KBM-7 (cell line): ENCODE data around the gene OR13J1.
"Not testable (repeated sequence)": the region's sequence is repeated elsewhere in the genome, so short reads cannot be mapped to it uniquely, and the experiment has no call there.

Experiments used
- DNase-seq: peaks from one replicate; pipeline ENCODE4 v3.0.0-alpha.2; 2015
- in situ Hi-C: fragments of 300-500 bp; cut with MboI; formaldehyde crosslinking; loops from 2 replicates; pipeline ENCODE4 v1.14.3; 2020; ENCODE audit warnings: low sequenced_read_pairs, low pct_unique_long_range_greater_than_20kb, mixed read lengths

The OR13J1 gene

DNA sequence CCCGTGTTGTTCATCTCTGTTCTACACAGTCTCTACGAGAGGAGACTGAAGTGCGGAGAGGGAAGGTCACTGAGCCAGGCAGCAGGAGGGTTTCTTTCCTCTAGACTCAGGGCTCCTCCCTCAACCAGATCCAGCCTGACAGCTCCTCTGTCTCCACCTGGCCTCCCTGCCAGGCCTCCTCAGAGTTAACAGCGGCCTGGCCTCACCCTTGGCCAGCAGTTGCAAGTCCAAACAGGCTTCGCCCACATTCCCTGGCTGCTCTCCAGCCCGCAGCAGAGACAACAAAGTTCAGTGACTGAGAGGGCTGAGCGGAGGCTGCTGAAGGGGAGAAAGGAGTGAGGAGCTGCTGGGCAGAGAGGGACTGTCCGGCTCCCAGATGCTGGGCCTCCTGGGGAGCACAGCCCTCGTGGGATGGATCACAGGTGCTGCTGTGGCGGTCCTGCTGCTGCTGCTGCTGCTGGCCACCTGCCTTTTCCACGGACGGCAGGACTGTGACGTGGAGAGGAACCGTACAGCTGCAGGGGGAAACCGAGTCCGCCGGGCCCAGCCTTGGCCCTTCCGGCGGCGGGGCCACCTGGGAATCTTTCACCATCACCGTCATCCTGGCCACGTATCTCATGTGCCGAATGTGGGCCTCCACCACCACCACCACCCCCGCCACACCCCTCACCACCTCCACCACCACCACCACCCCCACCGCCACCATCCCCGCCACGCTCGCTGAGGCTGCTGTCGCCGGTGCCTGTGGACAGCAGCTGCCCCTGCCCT lies 35.9 kb upstream of the OR13J1 start, which contains the start of gene HRCT1:
Gene HRCT1, plus strand, starts transcription at position 291 of the 768 bp plus-strand sequence. Its CDS starts 86 bp downstream, at position 377.
- DNase-seq, result no peak

DNA sequence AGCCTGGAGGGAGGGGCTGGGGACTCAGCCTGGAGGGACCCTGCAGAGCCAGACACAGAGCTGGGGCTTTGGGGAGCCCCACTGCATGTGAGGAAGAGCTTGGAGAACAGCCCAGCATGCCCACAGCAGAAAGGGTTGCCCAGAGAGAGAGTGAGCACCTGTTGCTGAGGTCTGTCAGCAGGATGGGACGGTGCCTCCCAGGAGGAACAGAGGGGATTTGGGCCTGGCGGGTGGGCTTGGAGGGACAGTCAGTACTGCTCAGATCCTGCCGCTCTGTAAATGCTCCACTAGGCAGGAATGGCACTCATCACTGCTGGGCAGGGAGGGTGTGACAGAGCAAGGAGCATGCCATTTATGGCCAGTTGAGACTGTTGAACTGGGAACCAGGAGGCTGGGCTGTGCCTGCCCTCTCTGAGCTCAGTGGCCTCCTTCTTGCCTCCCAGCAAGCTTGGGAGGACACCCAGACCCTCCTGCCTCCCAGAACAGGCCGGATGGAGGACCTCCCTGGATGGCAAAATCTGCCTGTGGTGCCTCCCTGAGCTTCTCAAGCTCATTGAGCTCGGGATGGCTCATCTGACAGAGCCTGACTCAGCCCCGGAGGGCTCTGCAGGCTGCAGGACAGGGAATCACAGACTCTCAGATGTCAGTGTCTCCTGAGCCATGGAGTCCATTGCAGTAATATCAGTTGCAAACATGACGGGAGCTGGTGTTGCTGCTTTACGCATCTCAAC lies 35.0 kb upstream of the OR13J1 start:
- in situ Hi-C loops, result no loop called here

More for the DNA sequence above, 35.9 kb upstream of the OR13J1 start, which contains the start of gene HRCT1:
- in situ Hi-C loops, result no loop called here

DNA sequence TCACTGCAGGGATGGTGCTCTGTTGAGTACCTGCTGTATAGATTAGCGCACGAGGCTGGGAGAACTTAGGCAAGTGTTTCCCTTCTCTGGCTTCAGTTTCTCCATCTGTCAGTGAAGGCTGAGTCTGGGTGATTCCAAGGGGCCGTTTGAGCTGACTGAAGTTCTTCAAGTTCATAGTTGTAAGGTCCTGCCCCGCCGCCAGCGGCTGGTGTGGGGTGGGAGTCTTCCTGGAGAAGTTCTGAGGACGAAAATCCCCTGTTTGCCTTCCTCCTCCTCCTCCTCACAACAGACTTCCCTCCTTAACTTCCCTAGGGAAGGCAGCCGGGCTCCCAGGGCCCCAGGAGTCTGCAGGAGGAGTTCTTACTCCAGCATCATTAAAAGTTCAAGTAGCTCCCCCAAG lies 34.1 kb upstream of the OR13J1 start:
- DNase-seq, result no peak
- in situ Hi-C loops, result no loop called here

More for the DNA sequence above, 35.0 kb upstream of the OR13J1 start:
- DNase-seq, result no peak

DNA sequence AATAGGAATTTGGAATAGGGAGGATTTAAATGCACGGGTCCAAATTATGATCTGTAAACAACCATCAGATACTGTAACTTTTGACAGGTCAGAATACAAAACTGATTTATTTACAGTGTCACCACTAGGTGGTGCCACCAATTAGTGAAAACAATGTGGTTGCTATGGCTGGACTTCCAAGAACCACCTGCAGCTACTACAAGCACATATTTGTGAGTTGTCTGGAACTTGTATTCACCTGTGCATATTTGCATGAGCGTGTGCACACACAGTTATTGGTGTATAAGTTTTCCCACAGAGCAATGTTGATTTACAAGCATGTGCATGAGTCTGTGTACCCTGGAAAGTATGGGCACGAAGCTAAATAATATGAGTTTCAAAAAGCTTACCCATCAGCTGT lies 32.8 kb upstream of the OR13J1 start:
- in situ Hi-C loops, result no loop called here
- DNase-seq, result peak; percentile 59

DNA sequence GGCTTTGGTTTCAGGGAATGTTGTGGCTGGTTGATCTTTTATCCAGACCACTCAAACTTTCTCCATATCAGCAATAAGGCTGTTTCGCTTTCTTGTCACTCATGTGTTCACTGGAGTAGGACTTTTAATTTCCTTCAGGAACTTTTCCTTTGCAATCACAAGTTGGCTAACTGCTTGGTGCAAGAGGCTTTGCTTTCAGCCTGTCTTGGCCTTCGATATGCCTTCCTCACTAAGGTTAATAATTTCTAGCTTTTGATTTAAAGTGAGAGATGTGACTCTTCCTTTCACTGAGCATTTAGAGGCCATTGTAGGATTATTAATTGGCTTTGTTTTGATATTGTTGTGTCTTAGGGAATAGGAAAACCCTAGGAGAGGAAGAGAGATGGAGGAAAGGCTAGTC lies 28.8 kb upstream of the OR13J1 start:
- in situ Hi-C loops, result no loop called here
- no peak for DNase-seq

DNA sequence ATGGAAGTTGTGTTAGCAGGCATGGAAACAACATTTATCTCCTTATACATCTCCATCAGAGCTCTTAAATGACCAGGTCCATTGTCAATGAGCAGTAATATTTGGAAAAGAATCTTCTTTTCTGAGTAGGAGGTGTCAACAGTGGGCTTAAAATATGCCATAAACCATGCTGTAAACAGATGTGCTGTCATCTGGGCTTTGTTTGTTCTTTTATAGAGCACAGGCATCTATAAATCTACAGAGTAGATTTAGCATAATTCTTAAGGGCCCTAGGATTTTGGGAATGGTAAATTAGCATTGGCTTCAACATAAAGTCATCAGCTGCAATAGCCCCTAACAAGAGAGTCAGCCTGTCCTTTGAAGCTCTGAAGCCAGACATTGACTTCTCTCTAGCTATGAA lies 28.1 kb upstream of the OR13J1 start:
- DNase-seq, result no peak
- in situ Hi-C loops, result no loop called here

DNA sequence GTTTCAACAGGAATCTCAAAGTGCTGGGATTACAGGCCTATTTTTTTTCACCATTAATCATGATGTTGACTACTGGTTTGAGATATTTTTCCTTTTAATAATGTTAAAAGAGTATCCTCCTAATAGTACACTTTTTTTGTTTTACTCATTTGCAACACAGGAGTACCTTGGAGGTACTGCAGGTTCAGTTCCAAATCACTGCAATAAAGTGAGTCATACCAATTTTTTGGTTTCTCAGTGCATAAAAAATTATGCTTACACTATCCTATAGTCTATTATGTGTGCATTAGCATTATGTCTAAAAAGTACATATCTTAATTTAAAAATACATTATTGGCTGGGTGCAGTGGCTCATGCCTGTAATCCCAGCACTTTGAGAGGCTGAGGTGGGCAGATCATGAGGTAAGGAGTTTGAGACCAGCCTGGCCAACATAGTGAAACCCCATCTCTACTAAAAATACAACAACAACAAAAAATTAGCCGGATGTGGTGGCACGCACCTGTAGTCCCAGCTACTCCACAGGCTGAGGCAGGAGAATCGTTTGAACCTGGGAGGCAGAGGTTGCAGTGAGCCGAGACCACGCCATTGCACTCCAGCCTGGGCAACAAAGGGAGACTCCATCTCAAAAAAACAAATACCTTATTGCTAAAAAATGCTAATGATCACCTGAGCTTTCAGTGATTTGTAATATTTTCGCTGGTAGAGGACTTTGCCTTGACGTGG lies 27.3 kb upstream of the OR13J1 start:
- DNase-seq, in situ Hi-C loops: not testable (repeated sequence)

DNA sequence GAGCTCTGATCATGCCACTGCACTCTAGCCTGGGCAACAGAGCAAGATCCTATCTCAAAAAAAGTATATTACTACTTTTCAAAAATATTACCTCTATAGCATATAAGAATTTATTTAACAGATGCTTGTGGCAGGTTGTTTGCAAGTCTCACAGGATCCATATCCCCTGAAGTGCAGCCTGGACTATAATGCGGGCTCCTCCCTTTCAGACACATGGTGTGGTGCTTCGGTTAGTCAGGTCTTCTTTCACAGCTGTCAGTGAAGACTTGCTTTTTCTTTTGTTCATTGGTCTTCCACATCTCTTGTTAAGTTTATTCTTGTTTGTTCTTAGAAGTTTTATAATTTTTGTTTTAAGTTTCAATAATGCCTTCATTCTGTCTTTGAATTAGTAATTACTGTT lies 26.4 kb upstream of the OR13J1 start:
- no peak for DNase-seq
- in situ Hi-C loops, result no loop called here

DNA sequence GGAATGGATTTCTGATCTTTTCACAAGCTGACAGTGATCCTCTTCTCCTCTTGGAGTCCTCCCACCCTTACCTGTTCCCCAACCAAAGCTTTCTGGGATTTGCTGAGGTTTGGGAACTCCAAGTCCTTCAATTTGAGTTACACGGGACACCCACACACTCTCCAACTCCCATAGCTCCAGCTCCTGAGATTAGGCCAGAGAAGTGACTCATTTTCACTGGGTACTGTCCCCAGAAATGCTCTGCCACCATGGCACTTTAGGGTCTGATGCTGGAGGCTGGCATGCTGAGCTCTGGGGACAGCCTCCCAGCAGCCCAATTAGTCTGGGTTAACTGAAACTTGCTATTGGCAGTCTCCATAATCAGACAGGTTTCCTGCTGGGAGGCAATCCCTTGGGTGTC lies 21.9 kb upstream of the OR13J1 start:
- no peak for DNase-seq
- in situ Hi-C loops, result no loop called here

DNA sequence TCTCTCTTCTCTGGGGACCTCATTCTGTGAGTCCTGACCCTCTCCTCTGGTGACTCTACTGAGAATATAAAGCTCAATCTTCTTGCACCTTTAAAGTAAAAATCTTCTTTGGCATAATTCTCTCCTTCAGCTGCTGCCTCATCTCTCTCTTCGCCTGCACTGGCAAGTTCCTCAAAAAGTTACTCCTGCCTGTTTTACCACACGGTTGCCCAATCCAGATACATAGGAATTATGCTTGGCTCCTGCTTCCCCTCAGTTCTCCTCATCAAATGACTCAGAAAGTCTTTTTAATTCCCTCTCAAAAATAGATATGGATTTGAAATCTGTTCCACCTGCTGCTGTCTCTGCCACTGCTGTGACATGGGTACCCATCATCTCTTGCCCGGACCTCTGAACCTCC lies 21.4 kb upstream of the OR13J1 start:
- in situ Hi-C loops, result no loop called here
- peak; percentile 43 for DNase-seq

DNA sequence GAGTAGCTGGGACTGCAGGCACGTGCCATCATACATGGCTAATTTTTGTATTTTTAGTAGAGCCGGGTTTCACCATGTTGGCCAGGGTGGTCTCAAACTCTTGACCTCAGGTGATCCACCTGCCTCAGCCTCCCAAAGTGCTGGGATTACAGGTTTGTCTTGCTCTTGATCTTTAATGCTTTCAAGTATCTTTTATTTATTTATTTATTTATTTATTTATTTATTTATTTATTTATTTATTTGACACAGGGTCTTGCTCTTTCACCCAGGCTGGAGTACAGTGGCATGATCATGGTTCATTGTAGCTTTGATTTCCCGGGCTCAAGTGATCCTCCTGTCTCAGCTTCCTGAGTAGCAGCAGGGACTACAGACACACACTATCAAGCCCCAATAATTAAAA lies 14.7 kb upstream of the OR13J1 start:
- DNase-seq, in situ Hi-C loops: not testable (repeated sequence)

DNA sequence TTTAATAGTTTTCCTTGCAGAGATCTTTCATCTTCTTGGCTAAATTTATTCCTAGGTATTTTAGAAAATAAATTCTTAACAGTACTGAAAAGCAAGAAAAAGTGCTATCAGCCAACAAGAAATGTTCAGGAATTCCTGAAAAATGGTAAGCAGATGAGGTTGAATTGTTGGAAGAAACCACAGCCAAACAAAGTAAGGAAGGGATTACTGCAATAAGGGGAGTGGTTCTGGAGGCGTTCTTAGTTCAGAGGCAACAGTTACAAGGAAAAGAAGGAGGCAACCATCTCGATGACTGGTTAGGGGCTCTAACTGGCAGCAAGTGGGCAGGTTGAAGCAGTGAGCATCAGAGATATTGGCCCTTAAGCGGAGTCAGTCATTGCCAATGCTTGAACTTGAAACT lies 12.8 kb upstream of the OR13J1 start:
- in situ Hi-C loops, result no loop called here
- DNase-seq, result no peak

DNA sequence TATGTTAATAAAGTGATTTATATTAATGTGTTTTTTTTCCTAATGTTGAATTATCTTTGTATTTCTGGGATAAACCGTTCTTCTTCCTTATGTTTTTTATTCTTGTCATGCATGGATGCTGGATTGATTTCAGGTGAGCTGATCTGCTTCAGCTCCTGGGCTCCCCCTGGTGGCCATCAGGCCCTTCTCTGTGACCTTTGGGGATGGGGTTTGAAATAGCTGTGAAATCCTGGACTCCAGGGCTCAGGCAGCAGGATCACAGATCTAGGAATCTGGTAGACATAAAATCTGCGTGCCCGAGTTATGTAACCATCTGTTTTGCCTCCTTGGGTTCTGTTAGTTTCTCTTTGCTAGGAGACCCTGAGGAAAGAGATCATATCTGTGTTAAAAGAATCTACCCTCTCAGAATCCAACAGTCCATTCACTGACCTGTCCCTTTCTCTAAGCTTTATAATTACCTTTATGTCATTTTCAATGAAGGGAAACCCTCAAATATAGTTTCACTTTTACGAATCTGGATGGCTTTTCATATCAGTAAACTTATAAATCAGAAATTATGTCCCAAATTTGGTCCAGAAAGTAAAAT lies 12.2 kb upstream of the OR13J1 start:
- in situ Hi-C loops, result no loop called here
- peak; percentile 73 for DNase-seq

DNA sequence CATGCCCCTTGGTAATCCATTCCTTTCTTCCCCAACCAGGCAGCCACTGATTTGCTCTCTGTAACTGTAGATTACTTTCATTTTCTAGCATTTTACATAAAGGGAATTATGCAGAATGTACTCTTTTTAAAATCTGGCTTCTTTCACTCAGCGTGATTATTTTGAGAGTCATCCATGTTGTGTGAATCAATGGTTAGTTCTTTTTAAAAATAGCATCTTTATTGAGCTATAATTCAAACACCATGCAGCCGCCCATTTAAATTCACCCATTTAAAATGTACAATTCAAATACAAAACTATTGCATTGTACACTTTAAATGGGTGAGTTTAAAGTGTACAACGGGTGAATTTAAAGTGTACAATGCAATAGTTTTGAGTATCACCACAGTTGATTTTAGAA lies 2.3 kb upstream of the OR13J1 start:
- no peak for DNase-seq
- in situ Hi-C loops, result no loop called here

DNA sequence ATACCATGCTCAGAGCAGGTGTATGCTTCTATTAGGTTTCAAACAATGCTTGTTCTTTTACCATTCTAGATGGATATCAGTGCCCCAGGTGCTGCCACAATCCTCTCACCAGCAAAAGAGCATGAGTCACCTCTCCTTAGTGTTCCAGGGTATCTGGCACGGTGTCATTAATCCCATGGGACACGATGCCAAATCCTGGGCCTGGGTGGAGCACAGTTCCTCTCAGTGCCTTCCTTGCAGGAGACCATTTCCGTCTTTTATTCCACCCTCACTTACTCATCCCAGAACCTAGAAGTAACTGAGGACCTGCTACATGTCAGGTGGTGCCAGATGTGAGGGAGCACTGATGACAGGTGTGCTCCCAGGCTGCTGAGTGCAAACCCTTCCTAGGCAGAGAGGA lies 1.3 kb upstream of the OR13J1 start:
- no peak for DNase-seq
- in situ Hi-C loops, result no loop called here

DNA sequence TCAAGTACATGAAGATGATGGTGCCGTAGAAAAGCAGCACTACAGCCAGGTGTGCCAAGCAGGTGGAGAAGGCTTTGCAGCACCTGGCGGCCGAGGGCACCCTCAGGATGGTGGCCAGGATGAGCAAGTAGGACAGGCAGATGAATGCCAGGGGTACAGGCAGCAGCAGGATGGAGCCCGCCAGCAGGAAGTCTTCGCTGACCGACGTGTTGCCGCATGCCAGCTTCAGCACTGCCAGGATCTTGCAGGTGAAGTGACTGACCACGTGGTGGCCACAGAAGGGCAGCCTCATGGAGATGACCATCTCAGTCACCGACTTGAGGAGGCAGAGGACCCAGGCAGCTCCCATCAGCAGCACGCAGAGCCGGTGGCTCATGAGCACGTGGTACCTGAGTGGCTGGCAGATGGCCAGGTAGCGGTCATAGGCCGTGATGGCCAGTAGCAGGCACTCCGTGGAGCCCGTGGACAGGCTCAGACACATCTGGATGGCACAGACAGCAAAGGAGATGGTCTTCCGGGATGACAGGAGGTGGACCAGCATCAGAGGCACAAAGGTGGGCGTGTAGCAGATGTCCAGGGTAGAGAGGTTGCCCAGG lies 482 bp downstream of the OR13J1 start:
- in situ Hi-C loops, result no loop called here

DNA sequence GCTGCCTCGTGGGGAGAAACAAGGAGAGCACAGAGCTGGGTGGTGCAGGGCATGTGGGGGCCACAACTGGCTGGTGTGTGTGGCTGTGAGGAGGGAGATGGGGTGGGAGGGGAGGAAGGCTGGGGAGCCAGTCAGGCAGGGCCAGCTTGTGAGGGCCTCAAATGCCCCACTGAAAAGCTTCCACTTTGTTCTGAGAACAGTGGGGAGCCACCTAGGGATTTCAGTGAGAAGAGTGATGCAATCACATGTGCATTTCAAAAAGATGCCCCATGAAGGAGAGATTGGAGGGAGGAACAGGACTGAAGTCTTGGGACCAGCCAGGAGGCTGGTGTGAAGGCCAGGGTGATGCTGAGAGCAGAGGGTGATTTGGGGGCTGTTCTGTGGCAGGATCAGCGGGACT lies 1.3 kb downstream of the OR13J1 start:
- no peak for DNase-seq
- in situ Hi-C loops, result no loop called here

More for the DNA sequence above, 482 bp downstream of the OR13J1 start:
- no peak for DNase-seq

DNA sequence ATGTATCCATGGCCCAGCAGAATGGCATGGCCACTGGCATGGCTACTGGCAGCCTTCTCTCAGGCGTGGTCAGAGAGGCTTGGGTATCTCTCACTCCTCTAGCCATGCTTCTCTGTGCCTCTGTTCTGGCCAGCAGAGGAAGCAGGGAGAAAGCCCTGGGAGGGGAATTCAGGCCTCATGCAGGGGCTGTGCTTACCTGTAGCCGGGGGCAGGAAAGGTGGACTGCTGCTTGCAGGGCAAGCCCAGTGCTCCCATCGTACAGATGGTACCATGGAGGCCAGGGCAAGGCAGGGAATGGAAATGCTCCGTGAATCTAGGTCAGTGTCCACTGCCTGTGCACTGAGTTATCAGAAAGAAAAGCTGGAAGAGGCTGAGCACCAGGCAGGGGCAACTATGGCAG lies 2.7 kb downstream of the OR13J1 start:
- in situ Hi-C loops, result no loop called here
- DNase-seq, result no peak

DNA sequence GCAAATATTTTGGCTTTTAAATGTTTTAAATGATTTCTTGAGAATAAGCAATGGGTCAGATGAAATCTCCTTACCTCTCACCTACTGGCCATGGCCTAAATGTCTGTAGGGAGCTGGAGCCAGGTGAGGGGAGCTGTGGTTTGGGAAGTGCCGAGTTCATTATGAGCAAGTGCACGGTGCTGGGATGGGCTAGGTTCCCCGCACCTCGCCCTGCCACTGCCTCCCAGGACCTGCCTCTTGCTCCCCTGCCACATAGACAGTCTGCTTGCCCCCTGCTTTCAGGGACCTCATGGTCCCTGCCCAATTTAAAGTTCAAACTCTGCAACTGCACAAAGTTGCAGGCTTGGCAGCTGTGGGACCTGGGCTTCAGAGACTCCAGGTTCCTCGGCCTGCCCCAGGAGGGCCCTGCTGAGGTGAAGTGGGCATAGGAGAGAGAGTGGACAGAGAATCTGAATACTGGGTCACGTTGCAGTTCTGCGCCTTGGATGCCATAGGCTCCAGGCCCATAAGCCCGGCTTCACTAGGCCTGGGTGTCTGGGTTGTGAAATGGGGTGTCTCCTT lies 5.4 kb downstream of the OR13J1 start:
- in situ Hi-C loops, result no loop called here
- DNase-seq, result no peak
